ENCODE results near the gene TOM1L2.

DNA sequence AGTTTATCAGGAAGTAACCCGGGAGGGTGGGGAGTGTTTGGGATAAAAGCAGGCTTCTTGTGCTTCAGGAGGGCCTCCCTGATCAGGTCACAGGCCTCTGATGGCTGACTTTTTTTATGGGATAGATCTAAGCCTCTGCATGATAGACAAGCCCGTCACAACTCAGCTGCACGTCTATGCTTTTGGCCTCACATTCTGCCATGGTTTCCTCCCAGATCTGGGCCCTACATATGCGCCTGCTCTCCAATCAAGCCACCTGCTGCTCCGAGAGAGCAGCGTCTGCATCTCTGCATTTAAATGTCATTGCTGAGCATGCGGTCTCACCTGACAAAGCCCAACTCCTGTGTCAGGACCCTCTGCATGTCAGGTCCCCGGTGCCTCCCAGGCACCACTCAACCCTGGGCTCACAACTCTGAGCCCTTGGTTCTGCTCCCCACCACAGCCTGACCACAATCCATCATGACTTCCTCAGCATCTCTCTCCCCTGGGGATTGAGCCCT is 90.1 kb downstream of the TOM1L2 start:
- TF ChIP-seq REST (IDR thresholded peaks at IDR 0.05; ENCODE audit: low read depth) (no peak), CTCF (IDR thresholded peaks at IDR 0.05 in 2 of 3, conservative IDR thresholded peaks at IDR 0.05 in 1 of 3; ENCODE audit: borderline replicate concordance in 1 of 3, insufficient read depth in 1 of 3, low read depth in 2 of 3, low read length in 2 of 3) (no peak)
